ENCODE data around the gene GOLGA6A.
"Not testable (repeated sequence)": the region's sequence is repeated elsewhere in the genome, so short reads cannot be mapped to it uniquely, and the experiment has no call there.

The GOLGA6A gene, protein sequence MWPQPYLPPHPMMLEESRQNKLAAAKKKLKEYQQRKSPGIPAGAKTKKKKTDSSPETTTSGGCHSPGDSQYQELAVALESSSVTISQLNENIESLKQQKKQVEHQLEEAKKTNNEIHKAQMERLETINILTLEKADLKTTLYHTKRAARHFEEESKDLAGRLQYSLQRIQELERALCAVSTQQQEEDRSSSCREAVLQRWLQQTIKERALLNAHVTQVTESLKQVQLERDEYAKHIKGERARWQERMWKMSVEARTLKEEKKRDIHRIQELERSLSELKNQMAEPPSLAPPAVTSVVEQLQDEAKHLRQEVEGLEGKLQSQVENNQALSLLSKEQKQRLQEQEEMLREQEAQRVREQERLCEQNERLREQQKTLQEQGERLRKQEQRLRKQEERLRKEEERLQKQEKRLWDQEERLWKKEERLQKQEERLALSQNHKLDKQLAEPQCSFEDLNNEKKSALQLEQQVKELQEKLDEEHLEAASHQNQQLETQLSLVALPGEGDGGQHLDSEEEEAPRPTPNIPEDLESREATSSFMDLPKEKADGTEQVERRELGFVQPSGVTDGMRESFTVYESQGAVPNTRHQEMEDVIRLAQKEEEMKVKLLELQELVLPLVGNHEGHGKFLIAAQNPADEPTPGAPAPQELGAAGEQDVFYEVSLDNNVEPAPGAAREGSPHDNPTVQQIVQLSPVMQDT

GRCh38 chr15:74082450-74082849 is at the start of gene GOLGA6A:
GOLGA6A (minus strand) TSS chr15:74082550; CDS start chr15:74082509, 41 bp downstream.
- DNase-seq (ENCODE audit: low read depth in 2 of 3, low spot score in 2 of 3): not testable (repeated sequence)

DNA sequence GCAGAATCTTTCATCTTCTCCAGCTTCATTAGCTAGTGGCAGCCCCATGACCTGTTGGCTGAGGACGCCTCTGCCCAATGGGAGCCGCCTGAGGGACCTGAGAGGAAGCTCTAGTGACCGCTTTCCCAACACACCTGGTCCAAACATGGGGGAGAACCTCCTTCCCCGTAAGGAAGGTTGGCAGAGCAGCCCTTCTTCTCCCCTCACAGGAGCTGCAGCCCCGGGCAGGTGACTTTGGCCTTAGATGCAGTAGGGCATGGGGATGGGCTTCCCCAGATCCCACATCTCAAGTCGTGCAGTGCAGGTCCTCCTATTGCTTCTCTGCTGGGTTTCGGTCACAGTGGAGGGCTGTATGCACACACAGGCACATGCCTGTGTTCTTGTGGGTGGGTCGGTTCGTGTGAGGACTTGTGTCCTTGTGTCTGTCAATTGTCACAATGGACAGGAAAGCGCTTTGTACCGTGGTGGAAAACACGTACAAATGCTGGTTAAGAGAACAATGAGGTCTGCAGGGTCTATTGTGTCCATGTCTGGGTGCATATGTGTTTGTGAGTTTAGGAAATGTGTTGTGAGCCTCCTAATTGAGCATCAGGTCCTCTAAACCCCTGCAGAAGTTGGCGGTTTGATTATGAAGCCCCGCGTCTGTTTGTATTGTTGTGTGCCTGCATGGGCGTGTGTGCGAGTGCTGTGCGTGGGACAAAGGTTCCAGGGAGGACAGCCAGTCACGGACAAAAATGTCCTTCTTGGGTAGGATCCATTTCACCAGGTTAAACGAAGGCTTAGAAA is 49.5 kb upstream of the GOLGA6A start:
- DNase-seq (ENCODE audit: low read depth in 2 of 3, low spot score in 2 of 3): no peak

DNA sequence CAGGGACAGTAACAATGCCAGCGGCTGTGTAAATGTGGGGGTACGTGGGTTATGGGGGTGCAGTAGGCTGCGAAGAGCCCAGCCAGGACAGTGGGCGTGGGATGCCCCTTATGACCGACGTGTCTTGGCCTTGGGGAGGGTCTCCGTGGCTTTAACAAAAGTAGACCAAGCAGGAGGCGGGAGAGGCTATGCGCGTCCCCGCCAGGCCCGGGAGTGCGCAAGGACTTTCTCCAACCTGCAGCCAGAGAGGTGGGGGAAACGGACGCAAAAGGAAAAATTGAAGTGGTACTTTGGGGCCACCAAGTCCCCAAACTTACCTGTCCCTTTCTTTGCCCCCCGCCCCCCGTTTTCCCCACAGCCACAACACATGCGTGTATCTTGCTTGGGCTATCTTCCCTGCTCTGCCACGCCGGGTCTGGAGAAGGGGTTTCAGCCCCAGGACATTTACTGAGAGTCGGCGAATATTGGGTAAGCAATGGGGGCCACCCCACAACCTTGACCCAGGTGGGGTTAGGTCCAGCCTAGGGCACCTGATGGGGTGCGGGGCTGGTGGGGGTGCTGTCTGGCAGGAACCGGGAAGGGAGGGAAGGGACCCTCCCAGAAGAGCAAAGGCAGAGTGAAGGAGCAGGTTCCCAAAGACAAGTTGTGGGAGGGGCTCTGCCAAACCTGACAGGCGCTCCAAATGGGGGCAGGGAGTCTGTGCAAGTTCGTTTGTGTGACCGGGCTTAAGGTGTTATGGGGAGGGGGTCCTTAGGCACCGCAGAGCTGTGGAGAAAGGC is 48.7 kb upstream of the GOLGA6A start:
- DNase-seq (ENCODE audit: low read depth in 2 of 3, low spot score in 2 of 3): no peak

- DNase-seq (ENCODE audit: low read depth in 2 of 3, low spot score in 2 of 3): no peak
Measured at GRCh38 chr15:74130155-74130848, 48.0 kb upstream of the GOLGA6A start, which contains the start of gene ISLR2. ISLR2 (plus strand) TSS chr15:74130586; CDS start chr15:74132755, 2,169 bp downstream.

- no peak for DNase-seq (ENCODE audit: low read depth in 2 of 3, low spot score in 2 of 3)
Measured at GRCh38 chr15:74129586-74130154, 47.3 kb upstream of the GOLGA6A start.

DNA sequence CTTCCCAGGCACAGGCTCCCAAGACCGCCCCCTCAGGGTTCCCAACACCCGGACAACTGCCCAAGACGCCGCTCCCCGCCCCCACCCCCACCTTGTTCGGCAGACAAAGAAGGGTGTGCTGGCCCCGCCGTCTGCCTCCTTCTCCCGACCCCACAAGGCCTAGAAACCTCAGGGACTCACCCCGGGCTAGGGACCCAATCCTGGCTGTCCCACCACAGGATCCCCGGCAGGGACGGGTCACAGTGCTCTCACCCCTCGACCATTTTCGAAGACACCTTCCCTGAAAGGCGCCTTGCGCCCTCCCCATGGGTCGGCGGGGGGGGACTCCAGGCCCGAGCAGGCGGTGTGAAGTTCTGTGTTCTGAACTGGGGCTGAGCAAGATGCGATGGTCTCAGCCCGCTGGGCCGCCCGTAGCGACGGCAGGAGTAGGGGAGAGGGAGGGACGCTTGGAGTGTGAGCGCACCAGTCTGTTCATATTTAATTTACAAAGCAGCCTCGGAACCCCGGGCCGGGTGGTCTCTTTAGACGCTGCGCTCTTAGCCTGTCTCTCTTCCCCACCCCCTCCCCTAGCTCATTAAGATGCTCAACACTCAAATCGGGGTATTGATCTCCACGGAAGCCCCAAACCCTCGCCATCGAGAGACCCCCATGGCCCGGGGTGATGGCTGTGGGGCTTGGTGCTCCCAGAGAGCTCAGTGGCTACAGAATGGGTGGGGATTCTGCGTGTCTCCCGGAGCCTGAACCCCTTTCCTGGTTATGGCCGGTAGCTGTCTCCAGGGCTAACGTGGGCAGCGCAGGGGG is 46.6 kb upstream of the GOLGA6A start:
- DNase-seq (ENCODE audit: low read depth in 2 of 3, low spot score in 2 of 3): no peak

GRCh38 chr15:74127954-74128784 is 45.8 kb upstream of the GOLGA6A start:
- DNase-seq (ENCODE audit: low read depth in 2 of 3, low spot score in 2 of 3): peak in 1 of 3 experiments; percentile 29

DNA sequence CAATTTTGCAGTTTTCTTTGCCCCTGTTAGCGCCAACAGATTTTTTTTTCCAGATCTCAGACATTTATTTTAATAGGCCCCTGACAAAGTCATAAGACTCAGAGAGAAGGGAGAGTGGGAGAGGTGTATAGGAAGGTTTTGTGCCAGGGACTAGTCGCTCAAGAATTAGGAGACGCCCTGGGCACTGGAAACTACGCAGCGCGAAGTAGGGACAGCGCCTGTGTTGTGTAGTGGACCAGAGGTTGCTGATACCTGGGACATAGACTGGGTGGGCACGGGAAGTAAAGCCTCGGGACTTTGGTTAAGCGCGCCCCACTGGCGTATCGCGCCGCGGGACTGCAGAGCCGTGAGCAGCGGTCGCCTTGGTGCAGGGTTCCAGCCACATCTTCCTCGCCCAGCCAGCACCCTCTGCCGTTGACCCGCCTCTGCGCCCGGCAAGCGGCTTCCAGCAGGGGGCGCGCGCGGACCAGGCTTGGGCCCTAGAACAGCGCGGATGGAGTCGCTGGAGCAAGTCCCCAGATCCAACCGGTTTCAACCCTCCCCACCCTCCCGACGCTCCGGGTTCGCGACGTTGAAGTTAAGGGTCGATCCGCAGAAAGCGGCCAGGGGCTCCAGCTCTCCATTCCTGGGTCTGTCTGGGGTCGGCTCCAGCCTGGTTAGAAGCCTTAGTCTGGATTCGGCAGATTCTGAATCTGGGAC is 45.1 kb upstream of the GOLGA6A start:
- DNase-seq (ENCODE audit: low read depth in 2 of 3, low spot score in 2 of 3): peak; percentile 79 to 93 (median 90)

GRCh38 chr15:74124759-74125158 is 42.4 kb upstream of the GOLGA6A start:
- no peak for DNase-seq (ENCODE audit: low read depth in 2 of 3, low spot score in 2 of 3)

DNA sequence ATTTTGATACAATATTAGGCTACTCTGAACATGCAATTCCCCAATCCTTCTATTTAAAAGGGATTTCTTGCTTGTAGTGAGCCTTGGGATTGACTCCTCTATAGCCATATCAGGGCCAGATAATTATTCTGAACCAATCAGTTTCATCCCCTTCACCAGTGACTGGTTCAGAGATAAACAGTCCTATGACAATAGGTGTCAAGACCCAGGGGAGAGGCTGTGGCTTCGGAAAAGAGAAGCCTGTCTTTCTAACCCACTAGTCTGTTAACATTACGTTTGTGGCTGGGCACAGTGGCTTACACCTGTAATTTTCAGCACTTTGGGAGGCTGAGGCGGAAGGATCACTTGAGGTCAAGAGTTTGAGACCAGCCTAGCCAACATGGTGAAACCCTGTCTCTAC is 41.8 kb upstream of the GOLGA6A start:
- DNase-seq (ENCODE audit: low read depth in 2 of 3, low spot score in 2 of 3): no peak

GRCh38 chr15:74123658-74124057 is 41.3 kb upstream of the GOLGA6A start:
- no peak for DNase-seq (ENCODE audit: low read depth in 2 of 3, low spot score in 2 of 3)

- no peak for DNase-seq (ENCODE audit: low read depth in 2 of 3, low spot score in 2 of 3)
Measured at GRCh38 chr15:74123131-74123429, 40.7 kb upstream of the GOLGA6A start.

DNA sequence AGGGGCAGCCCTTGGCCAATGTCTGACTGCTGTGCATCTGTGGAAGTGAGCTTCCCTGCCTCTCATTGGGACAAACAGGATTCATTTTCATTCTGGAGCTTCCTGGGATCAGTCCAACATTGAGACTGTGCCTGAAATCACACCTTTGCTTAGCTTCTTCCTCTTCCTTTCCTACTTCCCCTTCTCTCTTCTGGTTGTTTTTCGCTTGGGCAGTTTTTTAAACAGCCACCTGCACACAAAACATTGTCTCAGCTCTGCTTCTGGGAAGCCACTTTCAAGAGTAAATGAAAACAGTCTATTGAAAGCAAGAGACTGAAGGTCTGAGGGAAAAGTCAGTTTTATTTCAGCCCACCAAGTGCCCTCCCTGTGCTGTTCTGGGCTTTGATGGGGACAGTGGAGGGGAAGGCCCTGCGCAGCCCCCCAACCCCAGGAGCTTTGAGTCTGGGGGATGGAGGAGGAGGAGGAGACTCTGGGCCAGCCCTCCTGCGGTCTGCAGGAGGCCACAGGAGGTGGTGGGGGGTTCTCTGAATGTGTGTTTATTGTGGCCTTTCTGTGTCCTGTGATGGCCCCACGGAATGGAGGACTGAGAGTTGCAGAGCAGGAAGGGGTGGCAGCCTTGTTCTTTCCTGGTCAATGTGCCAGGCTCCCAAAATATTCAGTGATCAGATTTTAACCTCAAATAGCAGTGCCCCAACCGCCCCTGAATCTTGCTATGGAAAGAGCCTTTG is 40.2 kb upstream of the GOLGA6A start:
- no peak for DNase-seq (ENCODE audit: low read depth in 2 of 3, low spot score in 2 of 3)

DNA sequence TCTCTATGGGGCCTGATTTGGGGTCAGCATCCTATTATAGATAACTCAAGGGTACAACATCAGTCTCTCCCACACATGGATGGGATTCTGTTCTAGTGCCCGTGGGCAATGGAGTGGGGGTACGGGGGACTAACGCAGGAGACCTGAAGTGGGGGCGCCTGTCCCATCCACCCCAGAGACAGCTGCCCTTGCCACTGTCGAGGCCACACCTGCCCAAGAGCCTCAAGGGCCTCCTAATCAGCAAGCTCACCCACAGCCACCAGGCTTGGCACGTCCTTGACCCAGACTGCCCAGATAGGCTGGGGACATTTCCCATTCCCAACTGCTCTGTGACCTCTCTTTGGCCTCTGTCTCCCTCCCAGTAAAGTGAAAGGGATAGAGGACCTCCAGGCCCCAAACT is 39.5 kb upstream of the GOLGA6A start:
- no peak for DNase-seq (ENCODE audit: low read depth in 2 of 3, low spot score in 2 of 3)

DNA sequence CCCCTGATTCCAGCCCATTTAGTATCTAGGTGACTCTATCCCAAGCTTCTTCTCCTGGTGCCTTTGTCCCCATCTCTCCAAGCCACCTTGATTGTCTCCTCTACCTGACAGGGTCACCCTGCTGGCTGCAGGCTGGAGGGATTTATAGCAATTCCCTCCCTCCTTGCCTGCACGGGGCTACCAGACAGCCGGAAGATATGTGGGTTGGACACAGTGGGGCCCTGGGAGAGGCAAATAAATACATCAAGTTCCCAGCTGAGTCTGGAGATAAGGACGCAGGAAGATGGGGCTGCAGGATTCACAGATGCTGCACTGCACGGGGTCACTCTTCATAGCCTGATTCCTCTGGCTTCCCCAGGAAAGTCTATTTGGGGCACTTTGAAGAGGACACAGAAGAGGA is 38.7 kb upstream of the GOLGA6A start:
- no peak for DNase-seq (ENCODE audit: low read depth in 2 of 3, low spot score in 2 of 3)

DNA sequence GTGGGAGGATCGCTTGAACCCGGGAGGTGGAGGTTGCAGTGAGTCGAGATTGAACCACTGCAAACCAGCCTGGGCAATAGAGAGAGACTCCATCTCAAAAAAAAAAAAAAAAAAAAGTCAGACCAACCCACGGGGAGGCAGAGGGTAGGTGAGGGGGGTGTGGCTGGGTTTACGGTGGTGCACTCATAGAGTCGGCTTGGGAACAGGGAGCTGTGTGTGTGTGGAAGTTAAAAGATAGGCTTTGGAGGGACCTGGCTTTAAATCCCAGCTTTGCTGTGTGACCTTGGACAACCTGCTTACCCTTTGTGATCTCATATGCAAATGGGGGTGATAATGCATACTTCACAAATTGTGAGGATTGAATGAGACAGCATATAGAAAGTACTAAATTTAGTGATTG is 38.1 kb upstream of the GOLGA6A start:
- DNase-seq (ENCODE audit: low read depth in 2 of 3, low spot score in 2 of 3): no peak

GRCh38 chr15:74109713-74110112 is 27.4 kb upstream of the GOLGA6A start:
- DNase-seq (ENCODE audit: low read depth in 2 of 3, low spot score in 2 of 3): no peak
